Esophagus mucosa (tissue), 1 donor: ENCODE data around the gene PHKG2. TPM values are rescaled to one million over a fixed set of nuclear protein-coding genes. Genes with fewer than 3 reads are reported as not detected.
A peak's percentile ranks its signal among the peaks of the same experiment; 100 is the strongest.

ENCODE experiments used
- ATAC-seq: fragments of 200-7000 bp; cut with Tn5 transposase; one replicate; pipeline ENCODE4 v1.9.1; 2020
- total RNA-seq: library from RNA; stranded (reverse); gene quantifications from one replicate; pipeline ENCODE4 v1.2.4, GENCODE V29; 2023
- donor health status: DM: yes; HTN: yes; CAD: no.

PHKG2 gene
- total RNA-seq, 1 donor from 2014 or later: 16.9 TPM

DNA sequence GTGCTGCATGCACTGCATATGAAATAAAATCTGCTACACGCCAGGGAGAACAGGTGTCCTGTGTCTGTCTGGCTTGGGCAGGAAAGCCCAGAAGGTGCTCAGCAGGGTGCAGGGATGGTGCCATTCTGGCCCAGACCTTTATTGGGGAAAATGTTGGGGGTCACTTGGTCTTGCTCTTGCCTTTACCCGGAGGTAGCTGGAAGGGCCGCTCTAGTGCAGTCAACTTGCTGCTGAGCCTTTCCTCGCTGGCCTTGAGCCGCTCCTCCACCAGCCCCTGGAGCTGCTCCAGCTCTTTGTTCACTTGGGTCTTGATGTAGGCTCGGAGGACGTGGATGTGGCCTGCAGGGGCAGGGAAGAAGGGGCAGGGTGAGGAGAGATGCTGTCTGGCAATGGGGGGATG is 9.1 kb downstream of the PHKG2 start:
- no peak for ATAC-seq

DNA sequence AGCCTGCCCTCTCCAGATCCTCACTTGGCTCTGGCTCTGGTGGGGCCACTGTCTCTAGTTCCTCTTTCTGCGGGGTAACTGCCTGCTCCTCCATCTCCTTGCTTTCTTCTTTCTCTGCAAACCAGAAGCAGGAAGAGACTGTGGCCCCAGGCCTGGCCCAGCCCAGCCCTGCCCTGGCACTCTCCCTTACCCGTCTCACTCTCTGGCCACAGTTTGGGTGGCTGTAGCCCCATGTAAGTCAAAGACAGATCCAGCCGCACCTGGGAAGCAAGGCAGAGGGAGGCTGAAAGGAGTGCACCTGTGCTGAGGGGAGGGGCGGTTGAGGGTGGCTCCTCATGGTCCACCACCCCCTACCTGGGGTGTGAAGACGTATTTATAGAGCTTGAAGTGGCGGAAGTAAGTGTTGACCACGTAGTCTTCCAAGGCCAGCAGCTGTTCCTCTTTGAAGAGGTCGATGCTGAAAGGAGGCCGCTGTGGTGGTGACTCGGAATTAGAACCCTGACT is 10.8 kb downstream of the PHKG2 start:
- ATAC-seq: no peak

DNA sequence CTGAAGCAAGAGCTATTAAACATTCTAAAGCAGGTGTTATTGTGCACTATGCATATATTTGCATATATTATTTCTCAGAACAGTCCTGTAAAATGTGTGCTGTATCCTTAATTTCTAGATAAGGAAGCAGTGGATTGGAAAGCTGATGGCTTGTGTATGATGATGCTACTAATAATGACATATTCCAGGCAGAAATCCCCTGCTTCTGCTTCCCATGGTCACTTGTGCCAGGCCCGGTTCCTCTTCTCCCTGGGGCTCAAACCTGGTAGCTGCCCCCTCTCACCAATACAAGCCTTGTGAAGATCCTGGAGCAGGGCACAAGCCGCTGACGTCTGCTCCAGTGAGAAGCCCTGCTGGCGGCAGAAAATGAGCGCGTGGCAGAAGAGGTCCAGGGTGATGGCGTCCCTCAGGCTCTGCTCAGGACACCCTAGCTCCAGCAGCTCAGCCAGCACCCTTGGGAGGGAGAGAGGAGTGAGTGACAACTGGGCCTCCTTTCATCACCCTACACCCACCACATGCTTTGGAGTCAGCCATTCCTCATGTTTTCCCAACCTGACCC is 11.9 kb downstream of the PHKG2 start:
- ATAC-seq: no peak

DNA sequence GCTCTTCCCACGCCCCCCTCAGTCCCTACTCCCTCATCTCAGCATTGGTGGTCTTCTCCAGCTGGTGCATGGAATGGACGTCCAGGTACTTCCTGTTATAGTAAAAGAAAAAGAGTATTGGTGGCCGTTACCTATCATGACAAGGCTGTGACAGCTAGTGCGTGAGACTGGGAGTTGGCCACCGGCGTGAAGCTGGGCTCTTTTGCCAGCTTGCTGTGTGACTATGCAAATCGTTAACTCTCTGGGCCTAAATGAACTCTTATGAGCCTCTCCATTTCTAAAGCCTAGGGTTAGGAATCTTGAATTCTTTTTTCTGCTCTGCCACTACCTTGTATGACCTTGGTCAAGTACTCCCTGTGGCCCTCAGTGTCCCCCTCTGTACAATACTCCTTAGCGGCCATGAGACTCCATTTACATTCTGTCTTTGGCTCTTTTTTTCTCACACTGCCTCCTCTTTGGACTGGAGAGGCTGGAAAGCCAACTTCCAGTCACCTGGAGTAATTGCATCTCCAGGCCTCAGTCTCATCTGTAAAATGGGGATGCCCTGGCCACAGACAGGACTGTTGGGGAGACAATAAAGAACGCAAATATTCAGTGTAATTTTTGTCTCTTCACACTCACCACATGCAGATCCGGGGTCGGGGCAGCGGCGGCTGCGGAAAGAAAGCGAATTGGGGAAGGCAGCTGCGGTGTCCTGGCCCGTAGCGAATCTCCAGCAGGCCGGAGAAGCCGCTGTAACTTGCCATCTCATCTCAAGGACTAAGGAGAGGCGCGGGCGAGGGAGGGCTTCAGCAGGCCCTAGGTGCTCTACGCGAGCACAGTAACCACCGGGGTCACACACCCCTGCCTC is 12.6 kb downstream of the PHKG2 start:
- no peak for ATAC-seq

DNA sequence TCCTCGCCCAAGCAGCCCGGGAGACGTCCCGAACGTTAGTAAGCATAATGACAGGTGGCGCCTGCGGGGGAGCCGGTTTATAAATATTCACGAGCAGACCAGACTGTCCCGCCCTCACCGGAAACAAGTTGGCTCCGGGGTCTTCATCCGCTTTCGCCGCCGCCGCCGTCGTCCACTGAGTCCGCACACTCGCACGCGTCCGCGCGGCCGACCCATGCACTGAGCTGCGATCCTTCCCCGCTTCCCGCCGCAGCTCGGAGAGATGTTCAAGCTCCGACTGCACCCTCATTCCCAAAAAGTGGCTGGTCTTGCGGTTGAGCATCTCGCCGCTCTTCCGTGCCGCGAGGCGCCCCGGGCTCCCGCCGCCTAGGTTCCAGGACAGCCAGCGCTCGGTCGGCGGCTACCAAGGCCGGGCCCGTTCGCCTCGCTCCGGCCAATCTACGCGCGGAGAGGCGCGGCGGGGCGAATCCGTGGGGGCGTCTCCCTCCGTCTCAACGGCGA is 13.3 kb downstream of the PHKG2 start:
- ATAC-seq: peak; percentile 15

DNA sequence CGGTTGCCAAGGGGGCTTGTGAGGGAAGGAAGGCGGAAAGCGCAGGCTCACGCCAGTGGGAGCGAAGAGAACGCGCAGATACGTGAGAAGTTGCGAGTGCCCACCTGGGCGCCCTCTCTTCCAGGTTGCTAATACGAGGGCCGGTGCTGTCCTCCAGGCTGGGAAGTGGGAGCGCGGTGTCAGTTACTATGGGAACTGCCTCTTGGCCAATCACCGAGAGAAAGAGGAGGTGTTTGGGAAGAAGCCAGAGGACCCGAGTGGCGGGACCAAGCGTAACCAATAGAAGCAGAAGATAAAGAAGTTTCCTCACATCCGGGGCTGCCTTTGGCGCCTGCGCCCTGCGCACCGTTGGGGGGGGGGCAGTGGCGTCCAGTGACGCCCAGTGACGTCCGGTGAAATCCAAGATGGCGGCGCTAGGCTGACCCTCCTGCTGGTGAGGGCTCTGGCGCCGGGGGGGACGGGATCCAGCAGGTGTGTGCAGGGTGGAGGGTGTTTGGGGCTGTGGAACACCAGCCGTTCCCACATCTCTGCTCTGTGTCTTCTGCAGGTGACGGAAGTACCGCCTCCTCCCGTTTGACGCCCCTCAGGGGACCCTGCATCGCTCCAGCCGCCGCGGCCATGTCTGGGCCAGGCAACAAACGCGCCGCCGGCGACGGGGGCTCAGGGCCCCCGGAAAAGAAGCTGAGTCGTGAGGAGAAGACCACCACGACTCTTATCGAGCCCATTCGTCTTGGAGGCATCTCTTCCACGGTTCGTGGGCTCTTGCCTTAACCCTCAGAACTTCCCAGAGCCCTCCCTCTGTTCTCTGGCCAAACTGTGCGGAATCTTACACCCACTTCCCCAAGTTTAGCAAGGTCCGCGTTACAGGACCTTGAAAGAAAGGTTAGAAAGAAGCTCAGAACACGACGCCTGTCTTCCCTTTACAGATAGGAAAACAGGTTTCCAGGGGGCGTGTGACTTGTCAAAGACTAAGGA is 14.0 kb downstream of the PHKG2 start, which contains the start of the genes CFAP119 and RNF40:
CFAP119 (minus strand) TSS at position 135 of the 975 bp plus-strand sequence. CDS start 314 bp downstream, outside the sequence.
RNF40 (plus strand) TSS at position 395 of the 975 bp plus-strand sequence; CDS start at position 619, 224 bp downstream.
- peak; percentile 96 for ATAC-seq

DNA sequence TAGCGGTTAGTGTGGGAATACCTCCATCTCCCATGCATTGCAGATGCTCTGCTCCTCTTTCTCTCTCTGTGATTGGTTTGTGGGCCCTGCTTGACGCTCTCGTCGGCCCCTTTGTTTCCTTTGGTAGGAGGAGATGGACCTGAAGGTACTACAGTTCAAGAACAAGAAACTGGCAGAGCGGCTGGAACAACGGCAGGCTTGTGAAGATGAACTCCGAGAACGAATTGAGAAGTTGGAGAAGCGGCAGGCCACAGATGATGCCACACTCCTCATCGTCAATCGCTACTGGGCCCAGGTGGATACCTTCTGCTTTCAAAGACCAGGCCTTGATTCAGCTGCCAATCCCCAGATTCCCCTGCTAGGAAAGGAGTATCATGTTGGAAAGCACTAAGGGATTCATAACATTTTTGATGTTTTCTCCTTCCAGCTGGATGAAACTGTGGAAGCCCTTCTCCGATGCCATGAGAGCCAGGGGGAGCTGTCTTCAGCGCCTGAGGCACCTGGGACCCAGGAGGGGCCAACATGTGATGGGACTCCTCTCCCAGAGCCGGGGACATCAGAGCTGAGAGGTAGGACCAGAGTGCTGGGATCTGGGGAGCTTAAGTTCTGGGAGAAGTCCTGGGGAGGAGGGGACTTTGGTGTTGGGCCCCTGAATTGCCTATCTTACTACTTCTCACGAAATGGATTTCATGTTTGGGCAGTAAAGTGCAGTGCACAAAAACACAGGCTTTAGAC is 14.9 kb downstream of the PHKG2 start:
- no peak for ATAC-seq

DNA sequence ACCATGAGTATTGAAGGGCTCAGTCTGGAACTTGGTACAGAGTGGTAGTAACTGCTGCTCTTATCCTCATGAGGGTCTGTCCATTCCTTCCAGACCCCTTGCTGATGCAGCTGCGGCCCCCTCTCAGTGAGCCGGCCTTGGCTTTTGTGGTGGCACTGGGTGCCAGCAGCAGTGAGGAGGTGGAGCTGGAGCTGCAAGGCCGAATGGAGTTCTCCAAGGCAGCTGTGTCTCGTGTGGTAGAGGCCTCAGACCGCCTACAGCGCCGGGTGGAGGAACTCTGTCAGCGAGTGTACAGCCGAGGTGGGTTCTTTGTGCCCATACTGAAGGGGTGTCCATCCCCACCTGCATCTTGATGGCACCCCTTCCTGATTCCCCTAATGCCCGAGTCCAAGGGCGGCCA is 15.9 kb downstream of the PHKG2 start:
- ATAC-seq: no peak

DNA sequence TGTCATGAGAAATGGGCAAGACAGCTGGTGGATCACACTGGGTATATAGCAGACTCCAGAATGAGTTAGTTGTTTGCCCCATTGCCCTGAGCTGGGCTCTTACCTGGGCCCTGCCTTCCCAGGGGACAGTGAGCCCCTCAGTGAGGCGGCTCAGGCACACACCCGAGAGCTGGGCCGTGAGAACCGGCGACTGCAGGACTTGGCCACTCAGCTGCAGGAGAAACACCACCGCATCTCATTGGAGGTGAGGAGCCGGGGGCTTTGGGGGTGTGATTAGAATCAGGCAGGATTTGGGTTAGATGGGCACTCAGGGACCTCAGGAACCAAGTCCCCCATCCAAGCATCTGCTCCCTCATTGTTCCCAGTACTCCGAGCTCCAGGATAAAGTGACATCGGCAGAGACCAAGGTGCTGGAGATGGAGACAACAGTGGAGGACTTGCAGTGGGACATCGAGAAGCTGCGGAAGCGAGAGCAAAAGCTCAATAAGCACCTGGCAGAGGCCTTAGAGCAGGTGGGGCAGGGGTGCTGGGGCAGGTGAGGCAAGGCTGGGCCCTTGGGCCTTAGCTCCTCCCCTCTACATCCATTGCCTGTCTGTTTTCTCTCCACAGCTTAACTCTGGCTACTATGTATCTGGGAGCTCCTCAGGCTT is 16.7 kb downstream of the PHKG2 start:
- no peak for ATAC-seq

DNA sequence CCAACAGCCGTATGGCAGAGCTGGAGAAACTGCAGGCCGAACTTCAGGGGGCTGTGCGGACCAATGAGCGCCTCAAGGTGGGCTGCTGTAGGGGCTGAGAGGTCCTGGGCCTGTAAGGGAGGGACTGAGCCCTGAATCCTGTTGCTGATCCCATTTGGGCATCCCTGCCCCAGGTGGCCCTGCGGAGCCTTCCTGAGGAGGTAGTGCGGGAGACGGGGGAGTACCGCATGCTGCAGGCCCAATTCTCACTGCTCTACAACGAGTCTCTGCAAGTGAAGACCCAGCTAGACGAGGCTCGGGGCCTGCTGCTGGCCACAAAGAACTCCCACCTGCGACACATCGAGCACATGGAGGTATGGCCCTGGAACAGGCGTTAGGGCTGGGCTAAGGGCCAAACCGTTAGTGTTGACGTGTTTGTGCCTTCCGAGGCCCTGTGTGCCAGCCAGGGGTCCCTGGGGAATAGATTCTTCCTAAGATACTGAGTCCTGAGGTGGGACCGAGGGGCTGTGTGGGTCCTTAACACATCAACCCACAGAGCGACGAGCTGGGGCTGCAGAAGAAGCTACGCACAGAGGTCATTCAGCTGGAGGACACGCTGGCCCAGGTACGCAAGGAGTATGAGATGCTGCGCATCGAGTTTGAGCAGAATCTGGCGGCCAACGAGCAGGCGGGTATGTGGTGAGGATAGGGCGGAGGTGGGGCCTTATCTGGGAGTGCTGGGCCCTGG is 18.1 kb downstream of the PHKG2 start:
- no peak for ATAC-seq

DNA sequence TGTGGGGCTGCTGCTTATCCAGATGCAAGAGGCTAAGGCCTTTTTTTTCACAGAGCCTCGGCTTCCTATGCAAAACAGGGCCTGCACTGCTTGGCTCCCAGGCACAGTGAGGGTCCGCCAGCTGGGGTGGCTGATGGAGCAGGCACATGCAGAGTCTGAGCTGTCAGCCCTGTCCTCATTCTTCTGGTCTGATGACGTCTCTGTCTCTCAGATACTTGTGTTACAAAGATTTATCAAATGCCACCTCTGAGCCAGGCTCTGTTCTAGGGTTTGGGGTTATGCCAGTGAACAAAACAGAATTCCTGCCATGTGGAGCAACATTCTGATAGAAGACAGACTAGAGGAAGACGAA is 18.7 kb downstream of the PHKG2 start:
- ATAC-seq: no peak

DNA sequence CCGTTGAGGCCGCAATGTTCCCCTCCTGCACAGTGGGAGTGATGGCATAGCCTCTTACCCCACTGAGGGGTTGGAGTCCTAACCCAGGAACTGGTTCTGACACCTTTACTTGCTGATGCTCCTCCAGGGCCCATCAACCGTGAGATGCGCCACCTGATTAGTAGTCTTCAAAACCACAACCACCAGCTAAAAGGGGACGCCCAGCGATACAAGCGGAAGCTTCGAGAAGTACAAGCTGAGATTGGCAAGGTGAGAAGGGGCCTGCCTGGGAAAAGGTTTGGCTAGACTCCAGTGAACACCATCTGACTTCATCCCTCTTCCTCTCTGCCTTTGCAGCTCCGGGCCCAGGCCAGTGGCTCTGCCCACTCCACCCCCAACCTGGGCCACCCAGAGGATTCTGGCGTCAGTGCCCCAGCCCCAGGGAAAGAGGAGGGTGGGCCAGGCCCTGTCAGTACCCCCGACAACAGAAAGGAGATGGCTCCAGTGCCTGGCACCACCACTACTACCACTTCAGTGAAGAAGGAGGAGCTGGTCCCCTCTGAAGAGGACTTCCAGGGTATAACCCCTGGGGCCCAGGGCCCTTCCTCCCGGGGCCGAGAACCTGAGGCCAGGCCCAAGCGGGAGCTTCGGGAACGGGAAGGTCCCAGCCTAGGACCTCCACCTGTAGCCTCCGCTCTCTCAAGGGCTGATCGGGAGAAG is 19.7 kb downstream of the PHKG2 start:
- ATAC-seq: no peak

DNA sequence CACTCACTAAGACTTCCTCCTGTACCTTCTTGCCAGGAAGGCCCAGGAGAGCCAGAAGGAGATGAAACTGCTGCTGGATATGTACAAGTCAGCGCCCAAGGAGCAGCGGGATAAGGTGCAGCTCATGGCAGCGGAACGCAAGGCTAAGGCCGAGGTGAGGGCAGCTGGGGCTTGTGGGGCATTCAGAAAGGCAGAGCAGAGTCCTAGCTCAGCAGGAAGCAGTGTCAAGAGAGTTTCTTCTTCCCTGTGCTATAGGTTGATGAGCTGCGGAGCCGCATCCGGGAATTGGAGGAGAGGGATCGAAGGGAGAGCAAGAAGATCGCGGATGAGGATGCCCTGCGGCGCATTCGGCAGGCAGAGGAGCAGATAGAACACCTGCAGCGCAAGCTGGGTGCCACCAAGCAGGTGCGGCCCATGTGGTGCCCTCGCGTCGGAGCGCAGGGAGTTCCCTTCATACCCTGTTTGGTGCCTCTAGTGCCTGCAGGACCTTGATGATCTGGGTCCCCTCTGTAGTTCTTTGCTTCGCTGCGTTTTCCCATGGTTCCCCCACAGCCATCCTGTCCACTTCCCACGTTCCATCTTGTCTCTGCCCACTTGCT is 20.5 kb downstream of the PHKG2 start:
- no peak for ATAC-seq

DNA sequence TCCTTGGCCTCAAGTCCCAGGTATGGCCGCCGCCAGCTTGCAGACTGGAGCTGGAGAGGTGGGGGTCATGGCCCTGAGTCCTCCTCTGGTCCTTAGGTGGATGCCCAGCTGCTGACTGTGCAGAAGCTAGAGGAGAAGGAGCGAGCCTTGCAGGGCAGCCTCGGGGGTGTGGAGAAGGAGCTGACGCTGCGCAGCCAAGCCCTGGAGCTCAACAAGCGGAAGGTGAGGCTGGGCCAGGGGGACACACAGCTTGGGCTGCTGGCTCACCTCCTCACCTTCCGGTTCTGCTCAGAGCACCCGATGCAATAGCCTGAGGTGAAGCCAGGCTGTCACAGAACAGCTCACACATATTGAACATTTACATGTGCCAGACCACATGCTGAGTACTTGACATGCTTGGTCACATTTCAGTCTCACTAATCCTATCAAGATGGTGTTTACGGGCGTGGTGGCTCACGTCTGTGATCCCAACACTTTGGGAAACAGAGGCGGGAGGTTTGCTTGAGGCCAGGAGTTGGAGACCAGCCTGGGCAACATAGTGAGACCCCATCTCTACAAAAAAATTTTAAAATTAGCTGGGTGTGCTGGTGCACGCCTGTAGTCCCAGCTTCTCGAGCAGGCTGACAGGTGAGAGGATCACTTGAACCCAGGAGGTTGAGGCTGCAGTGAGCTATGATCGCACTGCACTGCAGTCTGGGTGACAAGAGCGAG is 21.3 kb downstream of the PHKG2 start:
- ATAC-seq: peak; percentile 8

DNA sequence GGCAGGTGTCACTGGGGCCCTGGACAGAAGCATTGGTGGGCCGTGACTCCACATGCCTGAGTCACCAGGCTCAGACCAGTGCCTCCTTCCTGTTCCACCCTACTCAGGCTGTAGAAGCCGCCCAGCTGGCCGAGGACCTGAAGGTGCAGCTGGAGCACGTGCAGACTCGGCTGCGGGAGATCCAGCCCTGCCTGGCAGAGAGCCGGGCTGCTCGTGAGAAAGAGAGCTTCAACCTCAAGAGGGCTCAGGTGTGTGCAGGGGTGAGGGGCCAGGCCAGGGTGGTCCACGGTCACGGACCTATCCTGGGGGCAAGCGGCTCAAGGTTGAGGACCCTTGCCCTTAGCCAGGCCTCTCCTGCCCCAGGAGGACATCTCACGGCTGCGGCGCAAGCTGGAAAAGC is 23.5 kb downstream of the PHKG2 start:
- ATAC-seq: peak; percentile 61

DNA sequence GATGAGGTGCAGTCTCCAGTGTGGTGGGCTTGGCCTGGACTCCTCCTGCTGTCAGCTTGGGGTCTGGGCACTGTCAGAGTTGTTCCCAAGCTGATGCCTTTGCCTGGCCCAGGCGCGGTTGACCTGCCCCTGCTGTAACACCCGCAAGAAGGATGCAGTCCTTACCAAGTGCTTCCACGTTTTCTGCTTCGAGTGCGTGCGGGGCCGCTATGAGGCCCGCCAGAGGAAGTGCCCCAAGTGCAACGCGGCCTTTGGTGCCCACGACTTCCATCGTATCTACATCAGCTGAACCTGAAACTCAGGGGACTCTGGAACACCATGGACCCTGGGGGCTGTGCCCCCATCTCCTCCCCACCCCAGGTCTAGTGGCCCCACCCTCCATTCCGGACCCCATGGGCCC is 25.6 kb downstream of the PHKG2 start:
- no peak for ATAC-seq

DNA sequence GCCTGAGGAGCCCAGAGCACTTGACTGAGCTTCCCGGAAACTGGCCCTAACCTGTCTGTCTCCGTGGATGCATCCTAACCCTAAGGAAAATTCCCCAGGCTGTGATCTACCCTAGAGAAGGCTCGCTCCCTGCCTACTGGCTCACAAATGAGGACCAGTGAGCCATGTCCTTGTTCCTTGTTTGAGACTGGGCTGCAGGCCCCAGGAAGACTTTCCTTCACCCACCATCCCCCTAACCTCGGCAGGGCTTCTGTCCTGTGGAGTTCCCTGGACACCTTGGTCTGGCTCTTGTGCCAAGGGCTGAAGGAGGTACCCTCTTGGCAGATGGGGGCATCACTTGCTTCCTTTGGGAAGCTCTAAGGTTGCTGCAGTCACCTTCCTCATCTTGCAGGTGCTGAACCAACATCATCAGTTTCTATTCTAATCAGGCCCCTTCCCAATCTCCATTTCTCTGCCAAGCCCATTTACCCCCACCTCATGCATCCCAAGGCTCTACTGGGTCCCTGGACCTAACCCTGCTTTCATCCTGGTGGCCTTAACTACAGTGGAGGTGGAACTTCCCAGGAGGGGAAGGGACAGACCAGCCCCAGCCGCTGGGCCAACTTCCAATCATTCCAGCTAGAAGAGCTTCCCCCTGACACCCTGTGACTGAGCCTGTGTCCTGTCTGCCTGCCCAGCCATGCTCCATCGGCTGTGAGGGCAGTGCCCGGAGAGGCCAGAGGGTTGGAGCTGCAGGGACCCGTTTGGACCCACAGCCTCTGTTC is 26.3 kb downstream of the PHKG2 start:
- no peak for ATAC-seq

DNA sequence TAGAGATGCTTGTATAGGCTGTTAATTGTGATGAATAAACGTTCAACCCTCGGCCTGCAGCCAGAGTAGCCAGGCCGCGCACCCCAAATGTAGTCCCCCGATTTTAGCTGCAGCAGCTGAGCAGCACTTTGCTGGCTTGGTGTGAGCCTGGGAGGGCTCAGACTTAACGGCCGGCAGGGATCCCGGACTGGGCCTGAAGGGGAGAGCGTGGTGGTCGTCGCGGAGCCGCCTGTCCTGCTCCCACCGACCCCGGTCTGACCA is 26.8 kb downstream of the PHKG2 start:
- ATAC-seq: no peak
